Right lobe of liver (tissue), 6 donors: Measurements from ENCODE around the gene ARHGAP22. TPM values are rescaled to one million over a fixed set of nuclear protein-coding genes. Genes with fewer than 3 reads are reported as not detected.

Experiments
- ATAC-seq, 4 donors: fragments of 200-7000 bp; cut with Tn5 transposase; one replicate each; pipeline ENCODE4 v1.9.1; 2020; ENCODE audit warnings: mild to moderate bottlenecking in 4 of 4, moderate library complexity in 4 of 4
- DNase-seq, 3 donors: peaks; one replicate each; pipeline ENCODE4 v3.0.0-alpha.2; 2020
- H3K27ac ChIP-seq, 3 donors: fragments of 200-600 bp; one replicate each; pipeline ENCODE4 v1.8.0; 2022
- H3K27me3 ChIP-seq, 2 donors: fragments of 200-600 bp; one replicate each; pipeline ENCODE4 v1.8.0; 2022
- H3K36me3 ChIP-seq, 4 donors: fragments of 200-600 bp; sonication (generic) in 1 of 4; one replicate each; pipeline versions ENCODE4 v1.5.1 to v1.8.0; 2017 to 2022; ENCODE audit warnings: control low read depth in 1 of 4
- H3K4me1 ChIP-seq, 4 donors: fragments of 200-600 bp; sonication (generic) in 1 of 4; one replicate each; pipeline versions ENCODE4 v1.5.1 to v1.8.0; 2017 to 2022; ENCODE audit warnings: control low read depth in 1 of 4
- H3K4me3 ChIP-seq, 3 donors: fragments of 200-600 bp; one replicate each; pipeline ENCODE4 v1.8.0; 2022
- H3K9me3 ChIP-seq, 4 donors: fragments of 200-600 bp; sonication (generic) in 1 of 4; one replicate each; pipeline versions ENCODE4 v1.5.1 to v1.8.0; 2017 to 2022; ENCODE audit warnings: control low read depth in 1 of 4
- CTCF ChIP-seq, 4 donors: fragments of 200-600 bp in 3 of 4; fragments of 450-650 bp in 1 of 4; IDR thresholded peaks; one replicate each; pipeline versions ENCODE4 v1.5.1 to v1.8.0; 2016 to 2022; ENCODE audit warnings: antibody characterized with exemption in 4 of 4, mild to moderate bottlenecking in 2 of 4
- POLR2A ChIP-seq: fragments of 450-650 bp; IDR thresholded peaks from one replicate; pipeline ENCODE4 v1.6.1; 2017; ENCODE audit warnings: antibody characterized with exemption, mild to moderate bottlenecking
- WGBS: methylation state at CpG from one replicate; pipeline ENCODE4 v1.1.6; 2018; ENCODE audit warnings: low coverage, low lambda C conversion rate; ENCODE audit not compliant: insufficient coverage; ENCODE audit errors: missing lambda C conversion rate; 5-methylcytosine and 5-hydroxymethylcytosine counted together
- intact Hi-C, 2 donors: fragments of 100-400 bp; cut with DNase I; formaldehyde crosslinking; loops; one replicate each; pipeline versions ENCODE4 v1.11.2 to v1.14.1; 2022
- total RNA-seq, 6 experiments: library from RNA; depleted of rRNA in 2 of 6; stranded (reverse); fragments of >200 nt in 2 of 6; fragmentation: NEBNext Ultra II Directional in 3 of 6; extraction: Animal tissue kit (Norgen Biotek cat#: 25700) in 3 of 6; gene quantifications; one replicate each; pipeline versions ENCODE4 v1.1.0 to v1.2.4, GENCODE V29; 2016 to 2023
- donor health status: DM: no; HTN: yes; CAD: no.
- donor health status: DM: no; HTN: no; CAD: no.
- donor health status: DM: no; HTN: no; CAD: no.
- donor health status: DM: no; HTN: yes; CAD: no.
- donor health status: DM: no; HTN: yes; CAD: no.

Gene ARHGAP22
- total RNA-seq, 6 experiments from 2014 or later = 0.22 to 3.6 (median 0.64) TPM

DNA sequence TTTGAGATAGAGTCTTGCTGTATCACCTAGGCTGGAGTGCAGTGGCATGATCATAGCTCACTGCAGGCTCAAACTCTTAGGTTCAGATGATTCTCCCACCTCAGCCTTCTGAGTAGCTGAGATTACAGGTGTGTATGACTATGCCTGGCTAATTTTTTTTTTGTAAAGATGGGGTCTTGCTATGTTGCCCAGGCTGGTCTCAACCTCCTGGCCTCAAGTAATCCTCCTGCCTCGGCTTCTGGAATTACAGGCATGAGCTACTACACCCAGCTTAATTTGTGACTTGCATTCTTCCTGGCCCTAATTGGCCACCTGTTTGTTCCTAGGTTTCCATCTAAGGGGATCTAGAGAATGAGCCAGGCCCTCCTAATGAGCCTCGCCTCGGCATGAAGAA is 9.3 kb downstream of the ARHGAP22 start:
- Histone ChIP-seq H3K4me3 (no peak overlapping the region), H3K27ac (no peak overlapping the region), H3K4me1 (no peaks in the 10 kb centered on the region), H3K36me3 (no peaks in the 10 kb centered on the region), H3K9me3 (no peaks in the 10 kb centered on the region), H3K27me3 (no peaks in the 10 kb centered on the region)
- TF ChIP-seq POLR2A = no peak
- no peak for TF ChIP-seq CTCF (IDR thresholded peaks at IDR 0.05)
- 66% methylated on average over 3 of the region's 3 CpGs for WGBS
- no peak for ATAC-seq
- intact Hi-C loops = no loop called here
- DNase-seq = no peak

GRCh38 chr10:48594803-48595538 is 9.9 kb downstream of the ARHGAP22 start:
- no peak overlapping the region for H3K27ac ChIP-seq
- ATAC-seq (no peak), DNase-seq (no peak)
- no peak for TF ChIP-seq CTCF (IDR thresholded peaks at IDR 0.05)
- no peak for TF ChIP-seq POLR2A
- H3K27me3 ChIP-seq = no peaks in the 10 kb centered on the region
- H3K4me3 ChIP-seq = no peak overlapping the region
- intact Hi-C loops = no loop called here
- no peaks in the 10 kb centered on the region for H3K4me1 ChIP-seq
- WGBS = 29% methylated on average over 4 of the region's 7 CpGs
- H3K9me3 ChIP-seq = no peaks in the 10 kb centered on the region
- H3K36me3 ChIP-seq = no peaks in the 10 kb centered on the region

GRCh38 chr10:48594371-48594770 is 10.5 kb downstream of the ARHGAP22 start:
- DNase-seq = no peak
- Histone ChIP-seq H3K4me1 (no peaks in the 10 kb centered on the region), H3K9me3 (no peaks in the 10 kb centered on the region), H3K27ac (no peak overlapping the region), H3K36me3 (no peaks in the 10 kb centered on the region), H3K27me3 (no peaks in the 10 kb centered on the region), H3K4me3 (no peak overlapping the region)
- ATAC-seq = no peak
- 50% methylated on average over 2 of the region's 4 CpGs for WGBS
- intact Hi-C loops = no loop called here
- TF ChIP-seq POLR2A (no peak), CTCF (IDR thresholded peaks at IDR 0.05) (no peak)

GRCh38 chr10:48592346-48592745 is 12.5 kb downstream of the ARHGAP22 start:
- Histone ChIP-seq H3K27ac (no peak overlapping the region), H3K27me3 (no peaks in the 10 kb centered on the region), H3K9me3 (no peaks in the 10 kb centered on the region), H3K4me1 (no peaks in the 10 kb centered on the region), H3K4me3 (no peak overlapping the region), H3K36me3 (no peaks in the 10 kb centered on the region)
- intact Hi-C loops = no loop called here
- no peak for ATAC-seq
- WGBS = 58% methylated on average over 4 of the region's 6 CpGs
- TF ChIP-seq POLR2A = no peak
- no peak for TF ChIP-seq CTCF (IDR thresholded peaks at IDR 0.05)
- no peak for DNase-seq
